ENCODE results near the gene ZBTB26. TPM values are rescaled to one million over a fixed set of nuclear protein-coding genes. Genes with fewer than 3 reads are reported as not detected.

ZBTB26 gene
- total RNA-seq, 1 donor from 2014 or later = 15.4 TPM

Other genes with a start within 250 kb of the ZBTB26 start
- not detected in 2 replicates for gene OR1L4, start 207.5 kb downstream of the ZBTB26 start, total RNA-seq
- gene OR1L6, start 189.2 kb downstream of the ZBTB26 start, total RNA-seq = not detected in 2 replicates
- not detected in 2 replicates for gene OR5C1, start 142.6 kb downstream of the ZBTB26 start, total RNA-seq
- gene OR1K1, start 131.4 kb downstream of the ZBTB26 start, total RNA-seq = not detected in 2 replicates
- 31.2 and 33.3 TPM in 2 replicates for gene PDCL, start 102.9 kb downstream of the ZBTB26 start, total RNA-seq
- 61.3 and 68.8 TPM in 2 replicates for gene RC3H2, start 26.2 kb downstream of the ZBTB26 start, total RNA-seq
- gene ZBTB6, start 18.2 kb downstream of the ZBTB26 start, total RNA-seq = 8.3 and 9.0 TPM in 2 replicates
- gene RABGAP1, start 9.5 kb upstream of the ZBTB26 start, total RNA-seq = 78.9 and 93.6 TPM in 2 replicates
- gene GPR21, start 102.2 kb upstream of the ZBTB26 start, total RNA-seq = 2.9 and 3.4 TPM in 2 replicates

Measured in progenitor cell of endocrine pancreas (in vitro differentiated cells).